ENCODE results near the gene TRAF7. TPM values are rescaled to one million over a fixed set of nuclear protein-coding genes. Genes with fewer than 3 reads are reported as not detected.

TRAF7 gene
- total and polyA plus RNA-seq, 2 of the 13 experiments (the other 11 are each of a cell fraction or from before 2014, with no cell fraction given): 47.9 to 65.6 TPM

- TF ChIP-seq E2F5 (CRISPR knock-in tag; conservative IDR thresholded peaks at IDR 0.05) (0 out of 2 replicates have a peak, but pooled peaks have one; percentile 25), ZBTB34 (CRISPR knock-in tag; IDR thresholded peaks at IDR 0.05) (peak; percentile 71; the same call in 1 of the 2 replicates), ZNF761 (CRISPR knock-in tag; conservative IDR thresholded peaks at IDR 0.05) (no peak), ZBTB10 (CRISPR knock-in tag; IDR thresholded peaks at IDR 0.05; ENCODE audit: borderline replicate concordance) (0 out of 2 replicates have a peak, but pooled peaks have one; percentile 64), NFE2L1 (CRISPR knock-in tag; IDR thresholded peaks at IDR 0.05; ENCODE audit: borderline replicate concordance) (no peak), SUZ12 (IDR thresholded peaks at IDR 0.05; ENCODE audit: low read depth, low read length) (no peak), NCOR1 (IDR thresholded peaks at IDR 0.05; ENCODE audit: borderline replicate concordance, low read length) (no peak; the same call in 1 of the 2 replicates), RFXANK (CRISPR knock-in tag; IDR thresholded peaks at IDR 0.05) (no peak), ZNF83 (CRISPR knock-in tag; IDR thresholded peaks at IDR 0.05; ENCODE audit: borderline replicate concordance) (no peak), ZNF451 (CRISPR knock-in tag; IDR thresholded peaks at IDR 0.05) (peak; percentile 83; the same call in 1 of the 2 replicates), KDM6A (CRISPR knock-in tag; IDR thresholded peaks at IDR 0.05; ENCODE audit: low read depth) (no peak), DZIP1 (CRISPR knock-in tag; IDR thresholded peaks at IDR 0.05) (no peak), ZFP1 (CRISPR knock-in tag; IDR thresholded peaks at IDR 0.05) (no peak), NPAS2 (CRISPR knock-in tag; IDR thresholded peaks at IDR 0.05; ENCODE audit: borderline replicate concordance) (no peak), KDM2A (CRISPR knock-in tag; IDR thresholded peaks at IDR 0.05; ENCODE audit: borderline replicate concordance, low read depth) (peak; percentile 35; the same call in 1 of the 2 replicates), CEBPZ (IDR thresholded peaks at IDR 0.05; ENCODE audit: low read length) (no peak)
These were observed 7.5 kb upstream of the TRAF7 start, which contains the start of gene RAB26 (continued) for GRCh38 chr16:2147981-2148671.
